H9 (cell line): ENCODE data around the gene KCTD4. TPM values are rescaled to one million over a fixed set of nuclear protein-coding genes. Genes with fewer than 3 reads are reported as not detected.

ENCODE experiments used
- DNase-seq: peaks from one replicate; pipeline ENCODE4 v3.0.0-alpha.2; 2017
- H2AFZ ChIP-seq: one replicate; pipeline ENCODE4 v1.6.1; 2013; ENCODE audit warnings: mild to moderate bottlenecking, low read length, control low read depth, moderate library complexity
- H2AK5ac ChIP-seq: 2 replicates; pipeline ENCODE4 v1.6.1; 2013; ENCODE audit warnings: low read length, control low read depth, mixed read lengths; ENCODE audit not compliant: insufficient read length
- H2BK120ac ChIP-seq: one replicate; pipeline ENCODE4 v1.6.1; 2013; ENCODE audit warnings: low read depth, mild to moderate bottlenecking, low read length, control low read depth, inconsistent platforms; ENCODE audit not compliant: poor library complexity, severe bottlenecking
- H2BK12ac ChIP-seq: 2 replicates; pipeline ENCODE4 v1.6.1; 2013; ENCODE audit warnings: low read length, control low read depth, mixed read lengths, low read depth; ENCODE audit not compliant: insufficient read length
- H2BK15ac ChIP-seq: 2 replicates; pipeline ENCODE4 v1.6.1; 2013; ENCODE audit warnings: low read depth, low read length, control low read depth
- H2BK20ac ChIP-seq: one replicate; pipeline ENCODE4 v1.6.1; 2013; ENCODE audit warnings: low read depth, mild to moderate bottlenecking, low read length, control low read depth, inconsistent platforms; ENCODE audit not compliant: poor library complexity, severe bottlenecking
- H2BK5ac ChIP-seq: 2 replicates; pipeline ENCODE4 v1.6.1; 2013; ENCODE audit warnings: low read length, control low read depth, mixed read lengths; ENCODE audit not compliant: insufficient read length
- H3K14ac ChIP-seq: 2 replicates; pipeline ENCODE4 v1.6.1; 2013; ENCODE audit warnings: low read length, control low read depth; ENCODE audit not compliant: insufficient read depth
- H3K18ac ChIP-seq: 2 replicates; pipeline ENCODE4 v1.6.1; 2013; ENCODE audit warnings: low read depth, mild to moderate bottlenecking, mixed read lengths, low read length, control low read depth; ENCODE audit not compliant: insufficient read length
- H3K23ac ChIP-seq: 2 replicates; pipeline ENCODE4 v1.6.1; 2013; ENCODE audit warnings: low read length, control low read depth, mixed read lengths, low read depth; ENCODE audit not compliant: insufficient read length
- H3K23me2 ChIP-seq: 2 replicates; pipeline ENCODE4 v1.6.1; 2013; ENCODE audit warnings: low read depth, mild to moderate bottlenecking, mixed read lengths, low read length, control low read depth; ENCODE audit not compliant: insufficient read length, poor library complexity, severe bottlenecking
- H3K27ac ChIP-seq: 2 replicates; pipeline ENCODE4 v1.5.1; 2013; ENCODE audit warnings: low read length, control low read depth, mixed read lengths, low read depth; ENCODE audit not compliant: insufficient read length
- H3K27me3 ChIP-seq: 2 replicates; pipeline ENCODE4 v1.6.1; 2013; ENCODE audit warnings: low read length, control low read depth, inconsistent platforms; ENCODE audit not compliant: insufficient read depth
- H3K4ac ChIP-seq: 2 replicates; pipeline ENCODE4 v1.6.1; 2013; ENCODE audit warnings: low read depth, mild to moderate bottlenecking, control low read depth, inconsistent platforms, low read length, moderate library complexity
- H3K4me1 ChIP-seq: 2 replicates; pipeline ENCODE4 v1.6.1; 2013; ENCODE audit warnings: low read length, control low read depth, inconsistent platforms; ENCODE audit not compliant: insufficient read depth
- H3K4me2 ChIP-seq: 2 replicates; pipeline ENCODE4 v1.6.1; 2013; ENCODE audit warnings: low read length, control low read depth, mixed read lengths; ENCODE audit not compliant: insufficient read length, insufficient read depth
- H3K56ac ChIP-seq: 2 replicates; pipeline ENCODE4 v1.6.1; 2013; ENCODE audit warnings: low read depth, mild to moderate bottlenecking, mixed read lengths, low read length, control low read depth; ENCODE audit not compliant: insufficient read length
- H3K79me1 ChIP-seq: 2 replicates; pipeline ENCODE4 v1.6.1; 2013; ENCODE audit warnings: low read depth, mild to moderate bottlenecking, moderate library complexity, low read length, control low read depth, inconsistent platforms; ENCODE audit not compliant: insufficient read depth, poor library complexity, severe bottlenecking
- H3K79me2 ChIP-seq: 2 replicates; pipeline ENCODE4 v1.6.1; 2013; ENCODE audit warnings: low read length, control low read depth, inconsistent platforms; ENCODE audit not compliant: insufficient read depth
- H3K9ac ChIP-seq: 2 replicates; pipeline ENCODE4 v1.6.1; 2013; ENCODE audit warnings: low read length, control low read depth, mixed read lengths; ENCODE audit not compliant: insufficient read length; ENCODE audit errors: extremely low read depth
- H3K9me3 ChIP-seq: one replicate; pipeline ENCODE4 v1.6.1; 2013; ENCODE audit warnings: low read depth, low read length, inconsistent platforms; ENCODE audit not compliant: control insufficient read depth
- H3T11ph ChIP-seq: one replicate; pipeline ENCODE4 v1.6.1; 2013; ENCODE audit warnings: mild to moderate bottlenecking, low read length, control low read depth, inconsistent platforms
- H4K20me1 ChIP-seq: one replicate; pipeline ENCODE4 v1.6.1; 2013; ENCODE audit not compliant: control insufficient read depth, insufficient read length, insufficient read depth
- H4K5ac ChIP-seq: 2 replicates; pipeline ENCODE4 v1.6.1; 2013; ENCODE audit warnings: low read depth, mild to moderate bottlenecking, mixed read lengths, low read length, control low read depth; ENCODE audit not compliant: insufficient read length
- H4K8ac ChIP-seq: replicated peaks from 2 replicates; pipeline ENCODE4 v1.6.1; 2013; ENCODE audit warnings: low read length, control low read depth, mixed read lengths, low read depth; ENCODE audit not compliant: insufficient read length
- H4K91ac ChIP-seq: 2 replicates; pipeline ENCODE4 v1.6.1; 2013; ENCODE audit warnings: low read depth, mild to moderate bottlenecking, moderate library complexity, mixed read lengths, low read length, control low read depth; ENCODE audit not compliant: insufficient read length
- H3K27ac Mint-ChIP-seq, 3 experiments: 2 replicates in 2 of 3; 3 replicates in 1 of 3; pipeline ENCODE4 v1.8.0; 2020 to 2021; ENCODE audit warnings: mixed read lengths in 3 of 3, mild to moderate bottlenecking in 1 of 3, moderate library complexity in 1 of 3
- H3K27me3 Mint-ChIP-seq: 2 replicates; pipeline ENCODE4 v1.8.0; 2021; ENCODE audit warnings: low read depth, mild to moderate bottlenecking, moderate library complexity, mixed read lengths
- H3K36me3 Mint-ChIP-seq, 3 experiments: 2 replicates in 2 of 3; 3 replicates in 1 of 3; pipeline ENCODE4 v1.8.0; 2020 to 2021; ENCODE audit warnings: low read depth in 3 of 3, mixed read lengths in 3 of 3; ENCODE audit not compliant: insufficient read depth in 1 of 3
- H3K4me1 Mint-ChIP-seq, 2 experiments: 2 replicates each; pipeline ENCODE4 v1.8.0; 2020; ENCODE audit warnings: mixed read lengths in 2 of 2
- H3K4me3 Mint-ChIP-seq, 2 experiments: 2 replicates in 1 of 2; 3 replicates in 1 of 2; pipeline ENCODE4 v1.8.0; 2020 to 2021; ENCODE audit warnings: mild to moderate bottlenecking in 2 of 2, mixed read lengths in 2 of 2, moderate library complexity in 1 of 2
- H3K9me3 Mint-ChIP-seq, 2 experiments: 2 replicates in 1 of 2; 3 replicates in 1 of 2; pipeline ENCODE4 v1.8.0; 2020; ENCODE audit warnings: mild to moderate bottlenecking in 2 of 2, mixed read lengths in 2 of 2, moderate library complexity in 1 of 2
- CTCF ChIP-seq: fragments of 200-600 bp; sonication (generic); conservative IDR thresholded peaks from 3 replicates; pipeline ENCODE4 v1.8.0; 2021; ENCODE audit warnings: antibody characterized with exemption, mild to moderate bottlenecking
- WGBS: extraction: QIAGEN DNeasy Blood & Tissue Kit; methylation state at CpG from one replicate; pipeline ENCODE4 v1.1.7; 2013; ENCODE audit warnings: missing lambda C conversion rate, low lambda C conversion rate, mixed read lengths; ENCODE audit not compliant: insufficient read length; ENCODE audit errors: extremely low coverage; 5-methylcytosine and 5-hydroxymethylcytosine counted together
- total RNA-seq: library from RNA; stranded (reverse); gene quantifications from 2 replicates; pipeline ENCODE4 v1.2.1, GENCODE V29; 2021

KCTD4 gene
- total RNA-seq, 1 experiment from 2014 or later: not detected

GRCh38 chr13:45168555-45168930 is 32.3 kb downstream of the KCTD4 start:
- WGBS: no CpG with 5 or more reads among the region's 2 CpGs
- Histone ChIP-seq H3K4me2 (no peak overlapping the region), H3K18ac (no peak overlapping the region)

More at GRCh38 chr13:45168555-45168930, 32.3 kb downstream of the KCTD4 start:
- Mint-ChIP-seq H3K27me3 (no peaks in the 10 kb centered on the region), H3K36me3 (peaks cover 5 to 18% (median 15%) of the 10 kb centered on the region in 3 experiments; a peak in 6 of 7 replicates), H3K4me1 (peaks cover 4 to 5% of the 10 kb centered on the region in 2 experiments), H3K27ac (no peak overlapping the region), H3K4me3 (no peak overlapping the region), H3K9me3 (no peaks in the 10 kb centered on the region)
- Histone ChIP-seq H2BK120ac (no peak overlapping the region), H2AK5ac (no peak overlapping the region), H3K14ac (no peak overlapping the region), H3K79me2 (no peaks in the 10 kb centered on the region; the same call in 1 of the 2 replicates), H2BK15ac (no peak overlapping the region), H4K91ac (no peak overlapping the region), H3K27ac (no peak overlapping the region), H2BK12ac (no peak overlapping the region), H3K23me2 (no peaks in the 10 kb centered on the region), H2BK5ac (no peak overlapping the region), H4K20me1 (no peaks in the 10 kb centered on the region), H3K9ac (no peak overlapping the region), H3K9me3 (no peaks in the 10 kb centered on the region), H3K4ac (no peak overlapping the region), H3K23ac (no peak overlapping the region), H3K56ac (no peak overlapping the region), H3K79me1 (peaks cover 3% of the 10 kb centered on the region), H2AFZ (no peak overlapping the region), H4K8ac (no peak overlapping the region), H3T11ph (no peak overlapping the region), H4K5ac (no peak overlapping the region), H3K27me3 (no peaks in the 10 kb centered on the region), H3K4me1 (no peaks in the 10 kb centered on the region), H2BK20ac (no peak overlapping the region)
- TF ChIP-seq CTCF: no peak
- DNase-seq: no peak
